ENCODE data around the gene PPP1R9A. TPM values are rescaled to one million over a fixed set of nuclear protein-coding genes. Genes with fewer than 3 reads are reported as not detected.

The PPP1R9A gene
- total RNA-seq, 4 donors from 2014 or later, result 21.0 to 48.4 (median 31.6) TPM

- Histone ChIP-seq H3K4me3 (no peak overlapping the region), H3K27ac (peak overlapping the region in 3 of 4 donors; percentile 22 to 41 (median 41)), H3K4me1 (peaks cover 0 to 20% (median 3%) of the 10 kb centered on the region in 3 donors), H3K9me3 (no peaks in the 10 kb centered on the region), H3K27me3 (no peaks in the 10 kb centered on the region), H3K36me3 (no peaks in the 10 kb centered on the region)
- ATAC-seq, result no peak
- no peak for TF ChIP-seq EP300 (IDR thresholded peaks at IDR 0.05)
- TF ChIP-seq POLR2AphosphoS5 (IDR thresholded peaks at IDR 0.05), result no peak
- no peak for TF ChIP-seq CTCF (IDR thresholded peaks at IDR 0.05)
- TF ChIP-seq POLR2A (IDR thresholded peaks at IDR 0.05), result no peak
- WGBS, 2 donors (ENCODE audit: low coverage in 1 of 2), result 14 to 20% methylated on average over 1 of the region's 1 CpG
Observed at GRCh38 chr7:95104739-95105138, 197.3 kb downstream of the PPP1R9A start.

DNA sequence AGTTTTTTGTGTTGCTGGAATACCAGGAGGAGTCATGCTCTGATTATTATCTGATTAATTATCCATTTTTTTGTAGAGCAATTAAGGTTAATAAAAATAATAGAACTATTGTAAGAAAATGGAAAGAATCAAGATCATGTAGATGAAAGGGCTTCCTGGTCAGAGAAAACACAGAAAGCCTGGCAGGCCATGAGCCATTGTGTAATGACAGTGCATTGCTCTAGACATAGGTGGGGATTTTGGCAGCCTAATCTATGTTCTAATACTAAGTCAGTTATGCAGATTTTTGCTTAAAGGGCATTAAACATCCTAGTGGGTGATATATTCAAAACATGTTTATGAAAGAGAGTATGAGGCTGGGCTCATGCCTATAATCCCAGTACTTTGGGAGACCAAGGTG, 198.2 kb downstream of the PPP1R9A start:
- Histone ChIP-seq H3K9me3 (no peaks in the 10 kb centered on the region), H3K4me1 (peaks cover 0 to 20% (median 3%) of the 10 kb centered on the region in 3 donors), H3K4me3 (no peak overlapping the region), H3K27ac (peak overlapping the region in 3 of 4 donors; percentile 35 to 52 (median 41)), H3K36me3 (no peaks in the 10 kb centered on the region), H3K27me3 (no peaks in the 10 kb centered on the region)
- TF ChIP-seq EP300 (IDR thresholded peaks at IDR 0.05) (no peak), POLR2AphosphoS5 (IDR thresholded peaks at IDR 0.05) (no peak), CTCF (IDR thresholded peaks at IDR 0.05) (no peak), POLR2A (IDR thresholded peaks at IDR 0.05) (no peak)
- no peak for ATAC-seq

GRCh38 chr7:95106401-95106800, 199.0 kb downstream of the PPP1R9A start:
- 86 to 100% methylated on average over 2 of the region's 2 CpGs for WGBS, 2 donors (ENCODE audit: low coverage in 1 of 2)
- ATAC-seq, result no peak
- Histone ChIP-seq H3K4me3 (no peak overlapping the region), H3K27ac (no peak overlapping the region), H3K4me1 (peaks cover 0 to 20% (median 3%) of the 10 kb centered on the region in 3 donors), H3K36me3 (no peaks in the 10 kb centered on the region), H3K9me3 (no peaks in the 10 kb centered on the region), H3K27me3 (no peaks in the 10 kb centered on the region)
- TF ChIP-seq POLR2A (IDR thresholded peaks at IDR 0.05) (no peak), CTCF (IDR thresholded peaks at IDR 0.05) (no peak), POLR2AphosphoS5 (IDR thresholded peaks at IDR 0.05) (no peak), EP300 (IDR thresholded peaks at IDR 0.05) (no peak)

GRCh38 chr7:95110707-95111106, 203.3 kb downstream of the PPP1R9A start:
- WGBS, 2 donors (ENCODE audit: low coverage in 1 of 2), result 96 to 98% methylated on average over 3 of the region's 3 CpGs
- TF ChIP-seq POLR2AphosphoS5 (IDR thresholded peaks at IDR 0.05), result no peak
- no peak for TF ChIP-seq EP300 (IDR thresholded peaks at IDR 0.05)
- no peak for TF ChIP-seq CTCF (IDR thresholded peaks at IDR 0.05)
- no peak for TF ChIP-seq POLR2A (IDR thresholded peaks at IDR 0.05)
- H3K36me3 ChIP-seq, result no peaks in the 10 kb centered on the region
- no peak for ATAC-seq
- peaks cover 0 to 2% (median under 1%) of the 10 kb centered on the region in 3 donors for H3K4me1 ChIP-seq
- no peaks in the 10 kb centered on the region for H3K9me3 ChIP-seq
- no peak overlapping the region for H3K27ac ChIP-seq
- H3K27me3 ChIP-seq, result no peaks in the 10 kb centered on the region
- no peak overlapping the region for H3K4me3 ChIP-seq

GRCh38 chr7:95113590-95113989, 206.2 kb downstream of the PPP1R9A start:
- no peak overlapping the region for H3K27ac ChIP-seq
- no peak overlapping the region for H3K4me3 ChIP-seq
- no peak for ATAC-seq
- no peaks in the 10 kb centered on the region for H3K36me3 ChIP-seq
- H3K27me3 ChIP-seq, result no peaks in the 10 kb centered on the region
- TF ChIP-seq POLR2AphosphoS5 (IDR thresholded peaks at IDR 0.05), result no peak
- TF ChIP-seq EP300 (IDR thresholded peaks at IDR 0.05), result no peak
- no peak for TF ChIP-seq POLR2A (IDR thresholded peaks at IDR 0.05)
- no peak for TF ChIP-seq CTCF (IDR thresholded peaks at IDR 0.05)
- no peaks in the 10 kb centered on the region for H3K9me3 ChIP-seq
- H3K4me1 ChIP-seq, result no peaks in the 10 kb centered on the region

Data from gastroesophageal sphincter (tissue), 4 donors.